ENCODE results near the gene MAP2. TPM values are rescaled to one million over a fixed set of nuclear protein-coding genes. Genes with fewer than 3 reads are reported as not detected.

MAP2 gene
- total and polyA plus RNA-seq, 8 donors = 2.1 to 24.6 (median 11.8) TPM

- H3K9me3 ChIP-seq = no peaks in the 10 kb centered on the region
- no peaks in the 10 kb centered on the region for H3K36me3 ChIP-seq
- no peak overlapping the region for H3K27ac ChIP-seq
- no peak for DNase-seq
- H3K4me1 ChIP-seq = no peaks in the 10 kb centered on the region
- no peak overlapping the region for H3K4me3 ChIP-seq
- H3K27me3 ChIP-seq = no peaks in the 10 kb centered on the region
- 84 to 97% (median 90%) methylated on average over 2 of the region's 2 CpGs for WGBS, 5 donors
- intact Hi-C loops (cut with DNase I; ENCODE audit: low total_unique reads) = no loop called here
- no peak for TF ChIP-seq CTCF (IDR thresholded peaks at IDR 0.05)
- no peak for TF ChIP-seq EP300 (IDR thresholded peaks at IDR 0.05)
- TF ChIP-seq POLR2AphosphoS5 (IDR thresholded peaks at IDR 0.05) = no peak
- TF ChIP-seq POLR2A (IDR thresholded peaks at IDR 0.05) = no peak
Measured at GRCh38 chr2:209532321-209532720, 108.5 kb downstream of the MAP2 start.

- WGBS, 5 donors = 57 to 83% (median 78%) methylated on average over 3 of the region's 3 CpGs
- Histone ChIP-seq H3K4me1 (no peaks in the 10 kb centered on the region), H3K27ac (no peak overlapping the region), H3K27me3 (no peaks in the 10 kb centered on the region), H3K4me3 (no peak overlapping the region), H3K9me3 (no peaks in the 10 kb centered on the region), H3K36me3 (no peaks in the 10 kb centered on the region)
- TF ChIP-seq EP300 (IDR thresholded peaks at IDR 0.05) (no peak), CTCF (IDR thresholded peaks at IDR 0.05) (no peak), POLR2AphosphoS5 (IDR thresholded peaks at IDR 0.05) (no peak), POLR2A (IDR thresholded peaks at IDR 0.05) (no peak)
- intact Hi-C loops (cut with DNase I; ENCODE audit: low total_unique reads) = no loop called here
- peak in 1 of 2 donors; percentile 28 for DNase-seq
Measured at GRCh38 chr2:209533391-209533790, 109.5 kb downstream of the MAP2 start.

GRCh38 chr2:209534228-209534627, 110.4 kb downstream of the MAP2 start:
- TF ChIP-seq POLR2A (IDR thresholded peaks at IDR 0.05) (no peak), CTCF (IDR thresholded peaks at IDR 0.05) (no peak), EP300 (IDR thresholded peaks at IDR 0.05) (no peak), POLR2AphosphoS5 (IDR thresholded peaks at IDR 0.05) (no peak)
- no peaks in the 10 kb centered on the region for H3K27me3 ChIP-seq
- H3K4me1 ChIP-seq = no peaks in the 10 kb centered on the region
- DNase-seq = no peak
- 77 to 90% (median 86%) methylated on average over 2 of the region's 2 CpGs for WGBS, 5 donors
- intact Hi-C loops (cut with DNase I; ENCODE audit: low total_unique reads) = no loop called here
- H3K4me3 ChIP-seq = no peak overlapping the region
- no peaks in the 10 kb centered on the region for H3K36me3 ChIP-seq
- H3K9me3 ChIP-seq = no peaks in the 10 kb centered on the region
- H3K27ac ChIP-seq = no peak overlapping the region

GRCh38 chr2:209536363-209536762, 112.5 kb downstream of the MAP2 start:
- TF ChIP-seq POLR2A (IDR thresholded peaks at IDR 0.05) (no peak), POLR2AphosphoS5 (IDR thresholded peaks at IDR 0.05) (no peak), EP300 (IDR thresholded peaks at IDR 0.05) (no peak), CTCF (IDR thresholded peaks at IDR 0.05) (no peak)

More at GRCh38 chr2:209536363-209536762, 112.5 kb downstream of the MAP2 start:
- Histone ChIP-seq H3K4me1 (no peaks in the 10 kb centered on the region), H3K27me3 (no peaks in the 10 kb centered on the region), H3K27ac (no peak overlapping the region), H3K36me3 (no peaks in the 10 kb centered on the region), H3K4me3 (no peak overlapping the region), H3K9me3 (no peaks in the 10 kb centered on the region)
- no peak for DNase-seq
- WGBS, 5 donors = 70 to 75% (median 74%) methylated on average over 2 of the region's 2 CpGs
- intact Hi-C loops (cut with DNase I; ENCODE audit: low total_unique reads) = no loop called here
